K562 (cell line): ENCODE results near the gene STK17A. TPM values are rescaled to one million over a fixed set of nuclear protein-coding genes. Genes with fewer than 3 reads are reported as not detected.

ENCODE experiments used
- ATF7 ChIP-seq: fragments of 450-650 bp; IDR thresholded peaks from 2 replicates; pipeline ENCODE4 v1.7.1; 2014; ENCODE audit warnings: mild to moderate bottlenecking, moderate library complexity
- GMEB1 ChIP-seq: fragments of 250-450 bp; sonication (Bioruptor Pico); IDR thresholded peaks from 2 replicates; pipeline ENCODE4 v1.4.0; 2020; ENCODE audit warnings: mild to moderate bottlenecking
- MYBL2 ChIP-seq, 2 experiments: fragments of 450-650 bp in 1 of 2; sonication (generic) in 1 of 2; formaldehyde crosslinking in 1 of 2; IDR thresholded peaks; 2 replicates each; pipeline versions ENCODE4 v1.6.1 to v1.8.1; 2017 to 2022; ENCODE audit warnings: borderline replicate concordance in 1 of 2, inconsistent platforms in 1 of 2, low read depth in 1 of 2, mild to moderate bottlenecking in 1 of 2, missing genetic modification reagents in 1 of 2, moderate library complexity in 1 of 2
- NR4A1 ChIP-seq, 2 experiments: fragments of 250-450 bp in 1 of 2; fragments of 450-650 bp in 1 of 2; sonication (Bioruptor Pico) in 1 of 2; IDR thresholded peaks; 2 replicates each; pipeline versions ENCODE4 v1.4.0 to v1.6.1; 2016 to 2020; ENCODE audit warnings: mild to moderate bottlenecking in 2 of 2, missing compliant biosample characterization in 1 of 2, missing genetic modification characterization in 1 of 2, moderate library complexity in 1 of 2
- RREB1 ChIP-seq: fragments of 250-450 bp; sonication (Bioruptor Pico); IDR thresholded peaks from 2 replicates; pipeline ENCODE4 v1.4.0; 2020
- XRCC3 ChIP-seq: fragments of 450-650 bp; IDR thresholded peaks from 2 replicates; pipeline ENCODE4 v1.6.1; 2017; ENCODE audit warnings: mild to moderate bottlenecking, moderate library complexity
- ZBTB1 ChIP-seq: sonication (generic); formaldehyde crosslinking; IDR thresholded peaks from 2 replicates; pipeline ENCODE4 v1.8.1; 2023; ENCODE audit warnings: missing genetic modification reagents, low read depth, mild to moderate bottlenecking, borderline replicate concordance
- ZC3H8 ChIP-seq: fragments of 450-650 bp; IDR thresholded peaks from 2 replicates; pipeline ENCODE4 v1.6.1; 2017
- polyA plus RNA-seq, 8 experiments: library from polyadenylated mRNA; depleted of rRNA in 4 of 8; stranded (reverse) in 5 of 8; unstranded in 3 of 8; fragments of >200 nt; fragmentation: Nextera tagmentation in 2 of 8; fragmentation: Illumina TruSeq in 1 of 8; extraction: Ambion mirVana in 2 of 8; extraction: Trizol in 1 of 8; gene quantifications; 2 replicates each; pipeline versions ENCODE4 v1.2.1 to v1.2.3, GENCODE V29; 2011 to 2014; ENCODE audit warnings: inconsistent platforms in 1 of 8, missing spikeins in 1 of 8
- total RNA-seq, 7 experiments: library from RNA; depleted of rRNA in 6 of 7; stranded (reverse); fragments of >200 nt in 6 of 7; fragmentation: Illumina TruSeq in 2 of 7; extraction: Trizol in 2 of 7; gene quantifications; 2 replicates each; pipeline versions ENCODE4 v1.2.1 to v1.2.3, GENCODE V29; 2011 to 2021; ENCODE audit warnings: low replicate concordance in 1 of 7

The STK17A gene
- total and polyA plus RNA-seq, 9 of the 15 experiments (the other 6 are each of a cell fraction or from before 2014, with no cell fraction given): 3.4 to 16.3 (median 13.2) TPM

- no peak for TF ChIP-seq RREB1 (CRISPR knock-in tag)
- no peak for TF ChIP-seq ATF7
- TF ChIP-seq XRCC3: no peak
- no peak for TF ChIP-seq MYBL2 (IDR thresholded peaks at IDR 0.05; ENCODE audit: low read depth)
- no peak for TF ChIP-seq MYBL2 (CRISPR knock-in tag; IDR thresholded peaks at IDR 0.05; ENCODE audit: borderline replicate concordance)
- TF ChIP-seq NR4A1 (CRISPR knock-in tag; IDR thresholded peaks at IDR 0.05): no peak
- no peak for TF ChIP-seq NR4A1 (tag; IDR thresholded peaks at IDR 0.05)
- no peak for TF ChIP-seq ZBTB1 (CRISPR knock-in tag)
- TF ChIP-seq ZC3H8: no peak
- TF ChIP-seq GMEB1 (CRISPR knock-in tag): no peak
- TF ChIP-seq, all 486 proteins: peak for 0
These were observed 49.0 kb upstream of the STK17A start (continued) for GRCh38 chr7:43533801-43534479.
